ENCODE results near the gene ABCC12.
A peak's percentile ranks its signal among the peaks of the same experiment; 100 is the strongest.

Gene ABCC12

DNA sequence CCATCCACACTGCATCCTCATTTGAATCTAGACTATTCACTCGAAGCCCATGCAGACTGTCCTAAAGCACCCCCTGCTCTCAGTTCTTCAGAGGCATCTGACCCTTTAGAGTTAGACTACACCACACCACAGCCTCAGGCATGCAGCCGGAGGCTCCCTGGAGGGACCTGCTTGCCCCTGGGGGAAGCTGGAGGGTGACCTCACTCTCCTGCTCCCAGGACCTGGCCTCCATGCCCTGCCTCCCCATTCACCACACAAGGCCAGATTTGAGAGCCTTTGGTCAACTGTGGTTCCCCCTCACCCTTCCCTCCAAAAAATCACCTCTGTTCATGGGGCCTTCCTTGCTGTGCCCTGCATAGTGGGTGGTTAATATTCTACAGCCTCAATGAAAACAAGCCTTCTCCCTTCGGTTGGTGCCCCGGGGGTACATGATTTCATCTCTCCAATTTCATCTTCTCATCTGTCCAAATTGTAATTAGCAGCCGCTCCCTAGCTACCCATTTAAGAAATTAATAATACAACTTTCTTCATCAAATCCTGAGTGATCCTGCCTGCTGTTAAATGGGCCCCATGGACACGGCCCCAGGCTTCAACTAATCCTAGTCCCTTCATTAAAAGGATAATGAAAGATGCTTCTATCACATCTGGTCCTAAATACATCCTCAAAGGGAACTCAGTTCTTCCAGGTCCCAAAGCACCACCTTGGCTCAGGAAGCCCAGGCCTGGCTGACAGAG, 24.4 kb downstream of the ABCC12 start:
- no peak for DNase-seq

DNA sequence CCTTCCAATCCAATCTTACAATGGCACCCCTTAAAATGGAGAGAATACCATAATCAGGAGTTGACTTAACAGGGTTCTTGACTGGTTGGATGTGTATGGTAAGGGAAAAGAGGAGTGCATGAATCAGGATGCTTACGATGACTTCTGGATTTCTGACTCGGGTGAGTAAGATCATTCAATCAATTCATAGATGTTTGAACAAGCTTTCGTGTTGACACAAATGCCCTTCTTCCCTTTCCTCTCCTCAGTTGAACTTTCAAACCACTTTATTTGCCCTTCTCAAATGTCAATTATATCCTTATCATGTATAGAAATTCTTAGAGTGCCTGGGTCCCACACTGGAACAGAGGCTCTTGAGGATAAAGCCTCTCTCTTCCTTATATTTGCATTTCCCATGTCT, 25.9 kb downstream of the ABCC12 start:
- DNase-seq = no peak

DNA sequence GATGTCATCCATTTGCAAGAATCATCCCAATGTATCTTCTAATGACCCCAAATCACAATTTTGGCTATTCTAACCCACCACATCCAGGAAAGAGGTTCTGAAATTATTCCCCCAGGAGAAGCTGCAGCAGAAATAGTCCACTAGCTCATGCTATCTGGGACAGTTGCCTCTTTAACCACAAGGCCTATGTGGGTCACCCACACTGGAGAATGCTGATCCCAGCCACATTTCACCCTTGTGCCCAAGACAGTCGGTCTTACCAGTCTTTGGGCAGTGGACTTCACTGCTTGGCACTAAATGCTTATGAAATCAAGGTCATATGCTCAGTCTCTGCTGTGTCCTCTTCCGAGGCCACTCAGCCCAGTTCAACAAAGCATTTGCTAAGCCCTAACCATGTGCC, 27.0 kb downstream of the ABCC12 start:
- no peak for DNase-seq

DNA sequence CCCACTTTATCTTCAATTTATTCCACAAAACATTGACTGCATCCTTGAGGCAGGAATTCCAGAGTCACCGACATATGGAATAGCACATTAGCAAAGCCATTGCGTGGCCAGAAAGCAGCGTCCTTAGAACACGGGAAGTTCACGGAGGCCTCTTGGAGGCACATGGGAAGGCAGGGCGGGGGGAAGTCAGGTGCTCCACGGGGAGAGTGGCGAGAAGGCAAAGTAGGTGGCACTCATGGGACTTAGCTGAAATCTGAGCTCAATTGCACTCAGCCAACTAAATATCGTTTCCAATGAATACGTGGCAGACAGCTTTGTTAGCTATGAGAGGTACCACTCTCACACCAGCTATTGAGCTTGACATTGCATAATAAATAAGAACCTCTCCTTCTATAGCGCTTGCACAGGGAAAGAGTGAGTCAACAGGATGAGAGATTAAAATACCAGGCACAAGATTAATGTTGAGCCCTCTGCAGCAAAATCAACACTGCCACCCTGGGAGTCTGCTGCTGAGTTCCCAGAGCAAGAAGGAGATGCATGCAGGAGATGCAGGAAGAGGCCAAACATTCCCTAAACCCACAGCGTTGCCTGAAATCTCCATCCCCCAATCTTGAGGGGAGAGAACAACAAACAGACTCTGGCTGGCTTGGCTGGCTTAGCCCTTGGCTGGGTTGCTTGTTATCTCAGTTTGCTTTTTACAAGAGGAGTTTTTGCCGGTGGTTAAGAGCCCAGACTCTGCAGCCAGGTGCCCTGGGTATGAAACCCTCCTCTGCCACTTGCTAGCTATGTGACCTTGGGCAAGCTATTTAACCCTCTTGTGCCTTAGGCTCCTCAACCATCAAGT, 28.8 kb downstream of the ABCC12 start:
- no peak for DNase-seq

DNA sequence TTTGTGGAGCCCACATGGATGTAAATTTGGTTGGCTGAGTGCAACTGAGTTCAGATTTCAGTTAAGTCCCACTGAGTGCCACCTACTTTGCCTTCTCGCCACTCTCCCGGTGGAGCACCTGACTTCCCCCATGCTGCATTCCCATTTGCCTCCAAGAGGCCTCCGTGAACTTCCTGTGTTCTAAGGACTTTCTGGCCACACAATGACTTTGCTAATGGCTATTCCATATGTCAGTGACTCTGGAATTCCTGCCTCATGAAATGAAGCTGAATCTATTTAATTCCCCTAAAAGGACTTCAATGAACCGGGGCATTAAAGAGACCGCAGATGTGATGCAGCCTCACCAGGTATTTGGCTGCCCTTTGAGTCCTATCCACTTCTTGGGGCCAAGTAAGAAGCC, 29.9 kb downstream of the ABCC12 start:
- DNase-seq = no peak

DNA sequence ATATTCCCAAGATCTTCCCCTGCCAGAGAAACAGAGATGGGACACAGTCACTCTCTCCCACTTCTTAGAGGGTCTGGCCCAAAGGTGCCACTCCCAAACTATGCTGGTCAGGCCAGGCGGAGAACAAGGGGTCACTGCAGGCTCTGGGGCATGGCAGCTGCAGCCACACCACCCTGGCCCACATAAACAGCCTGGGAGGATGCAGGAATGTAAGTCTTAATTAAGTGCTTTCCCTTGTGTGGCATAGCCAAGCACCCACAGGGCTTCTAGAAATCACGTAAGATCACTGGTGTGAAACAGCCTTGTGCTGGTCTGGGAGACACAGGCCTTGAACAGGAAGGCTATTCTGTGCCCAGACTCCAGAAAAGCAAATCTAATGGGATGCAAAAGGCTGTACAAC, 31.5 kb downstream of the ABCC12 start:
- DNase-seq = no peak

DNA sequence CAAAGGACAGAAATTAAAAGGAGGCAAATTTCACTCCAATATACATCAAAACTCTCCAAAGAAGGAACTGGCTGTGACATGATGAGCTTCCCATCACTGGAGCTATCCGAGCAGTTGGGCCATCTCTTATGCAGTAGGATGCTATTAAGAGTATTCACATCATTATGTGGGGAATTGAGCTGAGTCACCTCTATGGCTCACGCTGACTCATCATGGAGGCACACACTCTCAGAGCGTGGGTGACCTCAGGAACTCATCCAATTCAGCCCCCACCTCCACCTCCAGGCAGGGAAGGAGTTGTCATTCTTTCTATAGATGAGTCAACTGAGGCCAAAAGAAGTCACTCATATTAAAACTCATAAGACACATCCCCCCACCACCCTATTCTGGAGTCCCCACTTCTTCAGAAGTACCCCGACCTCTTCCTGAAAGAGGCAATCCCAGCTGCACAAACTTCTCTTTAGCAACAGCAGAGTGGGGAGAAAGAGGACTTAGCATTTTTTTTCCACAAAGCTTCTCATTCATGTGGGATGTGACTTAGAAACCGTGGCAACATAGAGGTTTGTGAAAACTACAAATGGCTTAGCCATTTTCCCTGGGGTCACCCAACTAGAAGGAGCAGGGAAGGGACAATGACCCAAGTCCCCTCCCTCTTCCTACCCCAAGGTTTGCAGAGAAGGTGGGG, 32.5 kb downstream of the ABCC12 start:
- DNase-seq = no peak

DNA sequence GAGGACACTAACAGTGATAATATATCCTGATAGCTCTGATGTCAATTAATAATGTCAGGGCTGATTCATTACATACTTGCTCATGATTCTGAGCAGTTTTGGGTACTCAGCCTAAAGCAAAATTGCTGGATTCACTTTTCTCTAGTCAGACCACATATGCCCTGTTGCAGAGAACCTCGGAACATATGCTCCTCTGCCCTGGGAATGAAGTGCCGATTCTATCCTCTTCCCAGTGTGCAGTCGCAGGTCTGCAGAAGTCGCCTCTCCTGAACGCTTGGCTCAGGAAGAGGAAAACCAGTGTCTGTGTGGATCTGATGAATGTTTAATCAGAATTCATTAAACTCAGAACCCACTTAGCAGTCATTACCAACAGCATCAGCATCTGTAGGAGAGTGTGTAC, 34.5 kb downstream of the ABCC12 start:
- no peak for DNase-seq

DNA sequence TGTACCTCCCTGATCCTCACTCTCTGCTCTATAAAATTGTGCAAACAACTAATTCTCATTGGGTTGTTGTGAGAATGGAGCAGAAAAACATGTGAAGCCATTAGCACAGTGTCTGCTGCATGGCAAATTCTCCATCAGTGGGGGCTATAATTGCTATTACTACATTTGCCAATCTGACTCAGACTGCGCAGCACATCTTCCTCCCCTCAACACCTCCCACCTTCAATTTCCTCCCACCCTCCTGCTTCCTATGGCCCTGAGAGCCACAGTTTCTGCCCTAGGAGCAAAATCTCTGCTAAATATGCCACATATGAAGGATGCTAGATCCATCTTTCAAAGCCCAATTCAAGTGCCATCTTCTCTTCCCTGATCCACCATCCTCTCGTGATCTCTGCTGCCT, 37.0 kb downstream of the ABCC12 start:
- no peak for DNase-seq

DNA sequence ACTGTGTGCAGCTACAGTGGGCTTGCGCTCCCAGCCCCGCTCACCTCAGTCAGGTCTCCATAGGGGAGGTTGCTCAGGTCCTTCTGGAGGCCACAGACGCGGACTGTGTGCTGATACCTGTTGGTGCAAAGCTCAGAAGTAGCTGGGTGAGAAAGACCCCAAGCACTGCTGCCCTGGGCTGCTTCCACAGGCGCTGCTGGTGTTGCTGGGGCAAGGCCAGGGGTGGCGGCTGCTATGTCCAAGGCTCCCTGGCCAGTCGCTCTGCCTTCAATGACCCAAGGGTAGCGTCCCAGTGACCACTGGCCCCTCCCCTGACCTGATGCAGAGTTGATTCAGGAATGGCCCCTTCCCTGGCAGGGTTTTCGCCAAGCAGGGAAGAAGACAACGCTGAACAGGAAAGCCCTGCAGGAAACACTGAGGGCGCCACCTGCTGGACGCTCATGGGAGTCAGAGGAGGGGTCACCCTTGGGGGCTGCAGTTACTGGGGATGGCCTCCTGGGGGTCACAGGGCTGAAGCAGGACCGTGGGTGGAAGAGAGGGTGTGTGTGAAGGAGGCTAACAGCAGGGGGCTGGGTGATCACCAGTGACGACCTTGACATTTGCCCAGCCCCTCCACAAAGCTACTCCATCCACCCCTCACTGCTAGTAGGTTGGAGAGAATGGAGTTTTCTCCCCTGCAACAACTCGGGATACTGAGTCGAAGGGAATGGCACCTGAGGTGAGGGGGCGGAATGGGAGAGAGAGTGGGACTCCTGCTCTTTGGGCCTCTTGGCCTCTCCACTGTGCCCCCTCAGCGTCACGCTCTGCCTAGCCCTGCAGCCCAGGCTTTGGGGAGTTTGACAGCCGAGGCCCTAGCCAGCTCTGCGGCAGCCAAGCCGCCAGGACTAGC, 38.3 kb downstream of the ABCC12 start:
- DNase-seq = peak; percentile 54

DNA sequence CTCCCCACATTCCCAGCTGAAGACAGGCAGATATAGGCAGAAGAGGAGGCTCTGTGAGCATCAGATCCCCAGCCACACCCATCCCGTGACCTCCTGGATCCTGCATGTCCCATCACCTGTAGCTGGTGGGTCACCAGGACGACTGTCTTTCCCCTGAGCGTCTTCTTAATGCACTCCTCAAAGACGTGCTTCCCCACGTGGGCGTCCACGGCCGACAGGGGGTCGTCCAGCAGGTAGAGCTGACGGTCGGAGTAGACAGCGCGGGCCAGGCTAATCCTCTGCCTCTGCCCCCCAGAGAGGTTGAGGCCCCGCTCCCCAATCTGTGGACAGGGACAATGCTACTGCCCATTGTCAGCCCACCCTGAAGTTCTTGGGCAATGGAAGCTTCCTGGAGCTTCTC, 40.5 kb downstream of the ABCC12 start:
- no peak for DNase-seq

DNA sequence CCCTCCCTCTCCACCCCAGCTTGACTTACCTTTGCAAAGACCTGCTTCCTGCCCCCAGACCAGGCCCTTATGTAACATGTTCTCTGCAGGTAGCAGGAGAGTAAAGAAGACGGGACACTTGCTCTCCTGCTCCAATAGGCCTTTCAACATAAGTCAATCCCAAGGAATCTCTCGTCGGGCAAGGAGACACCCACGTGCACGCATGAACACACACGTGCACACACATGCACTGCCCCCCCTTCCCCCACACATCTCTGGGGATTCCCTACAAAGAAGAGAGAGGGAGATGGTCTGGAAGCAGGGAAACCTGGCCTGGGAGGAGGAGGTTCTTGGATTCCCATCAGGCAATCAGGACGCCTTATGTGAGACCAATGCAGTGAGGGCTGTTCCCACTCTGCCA, 41.4 kb downstream of the ABCC12 start:
- DNase-seq = no peak

DNA sequence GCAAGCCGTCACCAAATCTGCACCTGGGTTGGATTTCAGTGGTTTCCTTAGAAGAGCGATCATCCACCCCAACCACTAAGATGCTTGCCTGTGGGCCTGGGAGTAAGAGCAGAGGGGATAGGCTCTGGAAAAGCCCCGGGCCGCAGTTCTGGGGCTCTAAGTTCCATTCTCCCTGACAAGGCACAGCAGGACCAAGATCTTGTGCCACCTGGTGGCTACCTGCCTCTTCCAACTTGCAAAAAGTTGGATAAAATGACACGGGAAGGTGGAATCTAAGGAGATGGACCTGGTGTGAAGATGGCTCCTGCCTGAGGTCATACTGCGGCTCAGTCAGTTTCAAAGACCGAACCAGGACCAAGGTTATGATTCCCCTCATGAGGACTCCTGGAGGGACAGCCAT, 42.3 kb downstream of the ABCC12 start:
- DNase-seq = no peak

DNA sequence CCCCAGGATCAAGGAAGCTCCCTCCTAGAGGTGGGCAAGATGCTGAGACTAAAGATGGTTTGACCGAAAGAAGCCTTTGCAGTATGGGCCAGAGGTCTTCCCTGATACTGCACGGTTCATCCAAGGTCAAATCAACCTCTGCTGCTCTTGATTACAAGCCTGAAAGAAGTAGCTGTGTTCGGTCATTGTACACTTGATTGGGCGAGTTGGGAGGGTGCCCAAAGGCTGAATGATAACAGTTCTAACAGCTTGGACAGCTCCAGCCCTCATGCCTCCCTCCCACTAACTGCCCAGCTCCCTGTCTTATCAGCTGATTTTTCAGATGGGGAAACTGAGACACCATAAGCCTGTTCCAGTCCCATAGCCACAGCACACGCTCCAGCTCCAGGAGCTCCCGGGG, 42.8 kb downstream of the ABCC12 start:
- DNase-seq = no peak

DNA sequence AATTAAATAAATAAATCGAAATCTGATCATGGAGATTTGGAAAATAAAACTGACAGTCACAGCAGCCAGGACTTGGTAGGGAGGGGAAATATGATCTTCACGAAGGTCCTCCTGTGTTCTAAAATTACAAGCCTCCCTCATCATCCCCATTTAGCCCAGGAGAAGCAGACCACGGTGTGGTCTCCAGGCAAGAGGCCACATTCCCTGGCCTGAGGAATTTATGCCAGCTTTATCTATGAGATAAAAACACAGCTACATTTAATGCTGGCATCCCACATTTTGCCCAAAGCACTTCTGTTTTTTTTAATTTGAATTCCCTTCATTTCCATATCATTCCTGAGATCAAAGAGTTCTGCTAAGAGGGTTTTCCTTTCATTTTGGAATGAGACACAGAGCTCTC, 43.2 kb downstream of the ABCC12 start:
- no peak for DNase-seq

DNA sequence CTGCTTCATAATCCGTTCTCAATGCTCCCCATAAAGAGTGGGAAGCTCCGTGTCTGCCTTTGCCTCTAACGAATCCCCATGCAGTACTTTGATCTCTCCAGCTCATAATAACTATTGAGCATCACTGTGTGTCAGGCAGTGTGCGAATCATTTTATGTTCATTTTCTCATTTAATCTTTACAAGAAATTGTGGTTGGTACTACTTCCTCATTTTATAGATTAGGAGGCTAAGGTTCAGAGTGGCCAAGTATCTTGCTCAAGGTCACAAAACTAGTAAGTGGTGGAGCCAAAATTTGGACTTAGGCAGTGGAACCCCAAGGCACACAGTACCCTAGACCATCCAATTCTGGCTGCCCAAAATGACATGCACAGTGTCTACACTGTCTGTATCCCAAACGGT, 44.8 kb downstream of the ABCC12 start:
- DNase-seq = no peak

DNA sequence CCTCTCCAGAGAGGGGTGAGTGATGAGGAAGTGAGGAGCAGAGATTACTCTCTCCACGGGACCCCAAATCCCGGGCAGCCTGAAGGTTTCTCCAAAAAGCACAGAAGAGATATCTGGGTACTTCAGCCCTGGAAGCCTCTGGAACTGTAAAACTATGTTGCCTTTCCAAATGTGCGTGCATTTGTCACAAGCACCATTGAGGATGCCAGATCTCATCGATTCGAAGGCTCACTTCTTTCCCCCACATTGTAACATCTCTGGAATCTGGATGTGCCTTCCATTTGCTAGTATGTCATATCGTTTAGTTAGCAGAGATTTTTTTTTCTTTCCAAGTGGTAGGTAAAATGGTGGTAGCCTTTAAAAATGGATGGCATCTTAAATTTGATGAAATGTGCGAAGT, 45.8 kb downstream of the ABCC12 start:
- DNase-seq = no peak

DNA sequence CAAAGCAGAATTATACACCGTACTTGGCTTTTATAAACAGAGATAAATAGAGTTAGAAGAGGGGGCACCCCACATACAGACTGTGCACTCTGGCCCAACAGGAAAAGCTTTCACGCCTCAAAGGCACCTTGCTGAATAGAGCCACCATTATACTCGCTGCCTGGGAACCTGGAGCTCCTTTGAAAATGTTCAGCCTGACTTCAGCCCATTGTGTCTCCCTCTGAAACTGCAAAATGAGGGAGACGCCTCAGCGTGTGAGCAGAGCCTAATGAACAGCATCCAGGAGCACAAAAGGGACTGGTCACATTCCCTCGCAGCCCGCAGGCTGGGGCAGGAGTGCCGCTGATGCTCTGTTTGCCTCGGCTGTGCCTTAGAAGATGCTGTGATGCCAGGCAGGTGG, 46.3 kb downstream of the ABCC12 start:
- DNase-seq = no peak

DNA sequence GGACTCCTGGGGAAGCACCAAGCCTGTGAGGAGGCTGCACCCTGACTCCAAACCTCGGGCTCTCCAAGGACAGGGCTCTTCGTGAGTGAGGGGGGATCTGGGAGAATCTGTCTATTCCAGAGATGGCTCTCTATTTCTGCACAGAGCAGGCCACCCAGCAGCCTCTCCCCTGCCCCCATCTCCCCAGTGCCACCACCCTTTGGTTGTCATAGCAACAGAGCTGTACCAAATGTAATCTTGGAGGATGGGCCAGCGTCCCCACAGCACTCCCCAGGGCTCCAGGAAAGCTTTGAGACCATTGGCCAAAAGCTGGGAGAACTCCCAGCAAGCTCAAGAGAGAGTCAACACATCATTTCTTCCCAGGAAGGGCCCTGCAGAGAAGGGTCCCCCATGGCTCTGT, 49.3 kb downstream of the ABCC12 start:
- DNase-seq = no peak

All from femur (tissue), 1 donor.